WI38 (cell line): ENCODE results near the gene CNKSR1.

Experiments used
- H3K4me3 ChIP-seq: 2 replicates; pipeline ENCODE4 v1.5.1; 2011; ENCODE audit warnings: low read depth, mild to moderate bottlenecking, control low read depth, low read length
- CTCF ChIP-seq: IDR thresholded peaks from 2 replicates; pipeline ENCODE4 v1.5.1; 2012; ENCODE audit warnings: low read depth, mild to moderate bottlenecking, control low read depth, low read length

CNKSR1 gene

GRCh38 chr1:26189751-26190275 is 12.5 kb downstream of the CNKSR1 start:
- no peak overlapping the region for H3K4me3 ChIP-seq
- TF ChIP-seq CTCF: no peak; the same call in 1 of the 2 replicates

- no peak for TF ChIP-seq CTCF
- no peak within 1 kb of the TSS for H3K4me3 ChIP-seq
Observed at GRCh38 chr1:26190373-26190987, 13.2 kb downstream of the CNKSR1 start, which contains the start of gene CATSPER4. TSS of gene CATSPER4 (plus strand) at chr1:26190602. CDS start at chr1:26190628, 26 bp downstream.

DNA sequence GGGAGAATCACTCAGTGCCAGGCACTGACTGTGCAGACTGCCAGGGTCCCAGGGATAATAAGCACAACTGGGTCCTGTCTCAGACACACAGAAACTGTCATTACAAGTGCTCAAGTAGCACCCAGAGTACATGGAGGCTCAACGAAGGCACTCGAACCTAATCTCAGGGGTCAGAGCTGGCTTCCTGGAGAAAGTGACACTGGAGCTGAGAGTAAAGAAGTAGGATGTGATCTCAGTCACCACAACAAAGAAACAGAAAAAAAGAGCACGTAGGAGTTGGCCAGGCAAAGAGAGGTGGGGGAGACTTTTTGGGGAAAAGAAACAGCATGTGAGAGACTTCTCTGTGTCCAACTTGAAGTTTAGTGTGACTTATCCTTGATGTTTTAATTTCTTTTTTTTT is 14.4 kb downstream of the CNKSR1 start:
- no peak for TF ChIP-seq CTCF
- H3K4me3 ChIP-seq: no peak overlapping the region

DNA sequence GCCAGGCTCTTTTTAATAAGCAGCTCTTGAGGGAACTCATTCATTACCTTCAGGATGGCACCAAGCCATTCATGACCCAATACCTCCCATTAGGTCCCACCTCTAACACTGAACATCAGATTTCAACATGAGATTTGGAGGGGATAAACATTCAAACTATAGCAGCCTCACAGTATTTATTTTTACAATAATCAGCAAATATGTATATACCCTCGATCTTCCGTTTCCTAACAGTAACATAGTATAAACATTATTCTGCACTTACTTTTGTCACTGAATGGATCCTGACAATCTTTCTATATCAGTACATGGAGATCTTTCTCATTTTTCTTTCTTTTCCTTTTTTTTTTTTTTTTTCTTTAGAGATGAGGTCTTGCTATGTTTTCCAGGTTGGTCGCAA is 18.5 kb downstream of the CNKSR1 start:
- no peak for TF ChIP-seq CTCF
- H3K4me3 ChIP-seq: no peak overlapping the region

DNA sequence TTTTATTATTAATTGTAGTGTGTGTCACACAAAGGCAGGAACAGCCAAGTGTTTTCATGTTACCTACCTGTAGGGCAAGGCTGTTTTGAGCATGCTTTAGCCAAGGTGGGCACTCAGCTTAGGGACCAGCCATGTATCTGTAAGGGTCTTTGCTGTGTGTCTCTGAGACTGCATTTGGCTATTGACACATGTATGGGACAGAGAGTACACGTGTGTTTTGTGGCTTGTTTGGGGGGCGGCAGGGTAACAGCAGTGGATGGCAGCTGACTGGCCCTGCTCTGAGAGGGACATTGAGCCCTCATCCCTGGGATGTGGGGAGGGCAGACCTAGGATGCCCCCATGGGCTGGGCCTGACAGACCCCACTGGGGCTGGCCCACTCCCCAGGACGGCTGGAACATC is 20.0 kb downstream of the CNKSR1 start:
- no peak for TF ChIP-seq CTCF

GRCh38 chr1:26197813-26198212 is 20.5 kb downstream of the CNKSR1 start:
- no peak for TF ChIP-seq CTCF
- no peak overlapping the region for H3K4me3 ChIP-seq

More for the DNA sequence above, 20.0 kb downstream of the CNKSR1 start:
- no peak overlapping the region for H3K4me3 ChIP-seq

DNA sequence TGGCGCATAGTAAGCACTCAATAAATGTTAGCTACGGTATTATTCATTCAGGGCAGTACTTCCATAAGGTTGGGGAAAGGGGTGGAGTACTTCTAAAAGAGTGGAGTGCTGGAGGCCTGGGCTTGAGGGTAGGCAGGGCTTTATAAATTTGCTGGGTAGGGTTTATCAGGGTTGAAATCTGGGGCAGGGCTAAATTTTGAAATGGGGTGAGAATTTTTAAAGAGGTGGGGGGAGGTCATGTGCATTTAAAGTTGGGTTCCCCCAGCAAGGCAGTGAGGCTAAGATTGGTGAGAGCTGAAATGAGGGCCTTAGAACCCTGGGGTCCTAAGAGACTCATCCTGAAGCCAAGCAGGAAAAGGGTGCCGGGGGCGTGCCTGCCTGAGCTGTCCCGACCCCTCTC is 23.1 kb downstream of the CNKSR1 start:
- no peak overlapping the region for H3K4me3 ChIP-seq
- TF ChIP-seq CTCF: no peak
